ENCODE data around the gene ATG2A.

Gene ATG2A

DNA sequence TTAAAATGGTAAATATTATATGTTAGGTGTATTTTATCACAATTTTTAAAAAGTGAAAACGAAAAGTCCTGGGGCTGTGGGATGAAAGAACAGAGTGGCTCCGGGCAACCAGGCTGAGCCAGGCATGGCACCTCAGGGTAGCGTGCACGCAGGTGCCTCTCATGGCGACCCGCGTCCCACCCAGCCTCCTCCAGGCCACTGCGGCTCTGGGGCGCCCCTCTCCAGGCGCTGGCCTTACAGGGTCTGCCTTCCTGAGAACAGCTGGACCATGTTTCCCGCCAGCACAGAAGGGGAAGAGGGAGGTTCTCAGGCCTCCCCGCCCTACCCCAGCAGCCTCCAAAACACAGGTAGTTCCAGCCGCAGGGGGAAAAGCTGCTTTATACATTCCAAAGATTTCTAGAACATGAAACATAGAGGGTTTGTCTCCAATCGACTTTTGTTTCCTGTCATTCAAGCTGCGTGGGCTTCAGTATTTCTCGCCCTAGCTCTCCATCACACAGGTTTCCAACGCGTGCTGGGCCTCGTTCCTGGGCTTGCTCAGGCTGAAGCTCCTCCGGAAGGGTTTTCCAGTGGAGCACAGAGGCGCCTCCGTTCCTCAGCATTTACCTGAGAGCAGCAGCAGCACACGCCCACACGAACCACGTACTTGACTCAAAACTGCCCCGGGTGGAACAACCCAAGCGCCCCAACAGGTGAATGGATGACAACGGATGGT is 49.1 kb downstream of the ATG2A start:
- no peak for DNase-seq

DNA sequence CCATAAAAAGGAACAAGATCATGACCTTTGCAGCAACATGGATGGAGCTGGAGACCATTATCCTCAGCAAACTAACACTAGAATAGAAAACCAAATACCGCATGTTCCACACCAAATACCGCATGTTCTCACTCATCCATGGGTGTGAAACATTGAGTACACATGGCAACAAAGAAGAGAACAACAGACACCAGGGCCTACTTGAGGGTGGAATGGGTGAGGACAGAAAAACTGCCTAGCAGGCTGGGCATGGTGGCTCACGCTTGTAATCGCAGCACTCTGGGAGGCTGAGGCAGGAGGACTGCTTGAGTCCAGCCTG is 50.9 kb downstream of the ATG2A start:
- DNase-seq, result no peak

DNA sequence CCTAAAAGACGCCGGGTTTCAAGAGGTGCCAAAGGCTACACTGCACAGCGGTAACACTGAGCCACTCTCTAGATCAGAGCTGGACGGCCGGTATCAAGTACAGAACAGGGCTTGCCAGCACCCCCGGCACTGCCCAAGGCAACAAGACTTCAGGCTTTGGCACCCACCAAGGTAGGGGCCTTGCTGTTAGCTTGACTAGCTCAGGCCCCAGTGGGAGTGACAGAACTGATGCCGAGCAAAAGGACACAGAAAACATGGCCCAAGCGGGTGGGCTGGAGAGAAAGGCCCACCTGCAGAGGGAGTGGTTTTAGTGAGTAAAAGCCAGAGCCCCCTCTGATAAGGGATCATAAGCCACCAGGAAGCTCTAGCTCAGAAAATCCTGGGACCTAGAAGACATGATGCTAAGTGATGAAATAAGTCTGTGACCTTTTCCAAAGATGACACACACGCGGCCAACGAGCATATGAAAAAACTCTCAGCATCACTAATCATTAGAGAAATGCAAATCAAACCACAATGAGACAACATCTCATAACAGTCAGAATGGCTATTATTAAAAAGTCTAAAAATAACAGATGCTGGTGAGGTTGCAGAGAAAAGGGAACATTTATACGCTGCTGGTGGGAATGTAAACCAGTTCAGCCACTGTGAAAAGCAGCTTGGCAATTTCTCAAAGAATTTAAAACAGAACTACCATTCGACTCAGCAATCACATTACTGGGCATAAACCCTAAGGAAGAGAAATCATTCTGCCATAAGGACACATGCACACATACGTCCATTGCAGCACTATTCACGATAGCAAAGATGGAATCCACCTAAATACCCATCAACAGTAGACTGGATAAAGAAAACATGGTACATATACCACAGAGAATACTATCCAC is 51.5 kb downstream of the ATG2A start:
- no peak for DNase-seq

- DNase-seq, result no peak
Measured at GRCh38 chr11:64864473-64865285, 52.3 kb downstream of the ATG2A start.

- DNase-seq, result no peak
Measured at GRCh38 chr11:64864135-64864472, 52.9 kb downstream of the ATG2A start.

GRCh38 chr11:64863391-64864060 is 53.5 kb downstream of the ATG2A start:
- no peak for DNase-seq

GRCh38 chr11:64862987-64863390 is 54.0 kb downstream of the ATG2A start:
- no peak for DNase-seq

DNA sequence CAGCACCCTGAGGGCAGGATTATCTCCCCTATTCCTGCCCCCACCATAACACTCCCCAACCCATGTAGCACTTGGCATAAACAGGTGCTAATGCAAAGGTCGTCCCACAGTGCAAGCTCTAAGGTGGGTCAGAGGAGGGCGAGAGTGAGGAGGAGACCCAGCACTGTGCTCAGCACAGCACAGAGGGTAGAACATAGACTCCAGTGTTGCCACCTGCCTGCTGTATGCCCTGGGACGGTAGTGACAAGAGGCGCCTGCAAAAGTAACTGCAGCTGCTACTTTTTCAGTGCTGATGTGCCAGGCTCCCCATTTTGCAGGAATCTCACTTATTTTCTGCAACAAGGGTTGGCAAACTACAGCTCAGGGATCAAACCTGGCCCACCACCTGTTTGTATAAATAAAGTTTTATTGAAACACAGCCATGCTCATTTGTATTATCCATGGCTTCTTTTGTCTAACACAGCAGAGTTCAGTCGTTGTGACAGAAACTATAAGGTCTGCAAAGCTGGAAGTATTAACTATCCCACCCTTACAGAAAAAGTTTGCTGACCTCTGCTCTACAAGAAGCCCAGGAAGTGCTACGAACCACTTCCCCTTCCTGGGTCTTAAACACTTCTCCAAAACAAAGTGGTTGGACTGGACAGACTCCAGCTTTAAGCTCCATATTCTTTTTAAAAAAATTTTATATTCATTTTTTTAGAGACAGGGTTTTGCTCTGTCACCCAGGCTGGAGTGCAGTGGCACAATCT is 55.6 kb downstream of the ATG2A start:
- DNase-seq, result no peak

DNA sequence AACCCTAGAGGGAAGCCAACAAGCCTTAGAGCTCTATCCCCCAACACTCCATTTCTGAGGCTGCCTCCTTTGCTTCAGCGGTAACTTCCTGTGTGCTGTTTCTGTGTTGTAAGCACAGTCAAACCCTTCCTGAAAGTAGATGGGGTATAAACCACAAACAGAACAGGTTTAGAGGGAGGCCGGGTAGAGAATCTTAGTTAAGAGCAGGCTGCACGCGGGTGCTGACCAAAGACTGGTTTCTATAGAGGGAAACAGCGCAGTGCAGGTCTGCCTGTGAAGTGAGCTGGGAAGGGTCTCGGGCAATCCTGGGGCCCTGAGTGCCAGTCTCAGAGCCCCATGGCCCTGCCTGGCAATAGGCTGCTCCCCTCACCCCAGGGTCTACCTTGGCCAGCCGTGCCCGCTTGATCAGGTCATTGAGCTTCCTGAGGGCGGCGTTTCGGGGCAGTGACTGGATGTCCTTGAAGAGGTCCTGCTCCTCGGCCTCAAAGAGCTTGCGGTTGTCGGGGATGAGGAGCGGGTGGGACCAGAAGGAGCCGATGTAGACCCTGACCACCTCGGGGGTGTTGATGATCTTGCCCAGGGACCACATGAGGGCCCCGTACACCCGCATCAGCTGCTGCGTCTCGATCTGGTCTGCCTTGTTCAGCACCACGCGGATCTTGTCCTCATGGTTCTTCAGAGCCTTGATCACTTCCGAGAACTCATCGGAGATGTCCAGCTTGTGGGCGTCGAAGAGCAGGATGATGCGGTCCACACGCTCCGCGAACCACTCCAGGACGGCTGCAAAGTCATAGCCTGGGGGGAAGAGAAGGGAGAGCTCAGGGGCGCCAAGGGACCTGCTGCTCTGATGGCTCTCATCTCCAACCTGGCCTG is 57.2 kb downstream of the ATG2A start:
- no peak for DNase-seq

- no peak for DNase-seq
Measured at GRCh38 chr11:64858467-64859263, 58.3 kb downstream of the ATG2A start.

GRCh38 chr11:64857485-64857884 is 59.5 kb downstream of the ATG2A start:
- DNase-seq, result no peak

DNA sequence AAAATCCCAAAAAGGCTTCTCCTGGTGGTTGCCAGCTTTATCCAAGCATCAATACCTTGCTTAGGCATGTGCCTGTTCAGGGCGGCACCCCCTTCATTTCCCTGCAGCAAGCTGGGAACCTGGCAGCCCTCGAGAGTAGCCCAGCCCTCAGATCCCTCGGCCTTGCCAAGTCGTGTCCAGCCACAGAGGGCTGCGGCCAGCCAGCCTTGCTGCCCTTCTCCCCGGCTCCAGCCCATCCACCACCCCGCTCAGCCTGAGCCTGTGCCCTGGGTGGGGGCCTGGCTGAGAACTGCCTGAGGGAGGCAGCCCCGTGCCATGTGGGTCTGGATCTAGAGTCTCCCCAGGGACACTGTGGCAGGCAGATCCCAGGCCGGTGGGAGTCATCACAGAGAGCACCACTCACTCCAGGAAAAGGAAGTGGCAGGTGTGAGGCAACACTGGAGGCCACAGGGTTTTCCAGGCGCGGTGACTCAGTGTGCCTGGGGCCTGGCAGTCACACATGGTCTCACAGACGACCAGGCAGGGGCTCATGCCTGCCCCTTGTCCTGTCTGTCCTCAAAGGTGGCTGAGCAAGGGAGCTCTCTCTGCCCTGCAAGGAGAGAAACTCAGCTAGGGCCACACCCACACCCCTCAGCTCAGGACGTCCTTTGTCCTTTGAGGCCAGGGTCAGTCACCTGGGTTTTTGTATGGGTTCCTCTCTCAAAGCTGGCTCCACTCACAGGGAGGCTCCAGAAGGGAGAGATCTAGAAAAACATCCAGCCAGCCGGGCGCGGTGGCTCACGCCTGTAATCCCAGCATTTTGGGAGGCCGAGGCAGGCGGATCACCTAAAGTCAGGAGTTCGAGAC is 60.4 kb downstream of the ATG2A start:
- DNase-seq, result no peak

DNA sequence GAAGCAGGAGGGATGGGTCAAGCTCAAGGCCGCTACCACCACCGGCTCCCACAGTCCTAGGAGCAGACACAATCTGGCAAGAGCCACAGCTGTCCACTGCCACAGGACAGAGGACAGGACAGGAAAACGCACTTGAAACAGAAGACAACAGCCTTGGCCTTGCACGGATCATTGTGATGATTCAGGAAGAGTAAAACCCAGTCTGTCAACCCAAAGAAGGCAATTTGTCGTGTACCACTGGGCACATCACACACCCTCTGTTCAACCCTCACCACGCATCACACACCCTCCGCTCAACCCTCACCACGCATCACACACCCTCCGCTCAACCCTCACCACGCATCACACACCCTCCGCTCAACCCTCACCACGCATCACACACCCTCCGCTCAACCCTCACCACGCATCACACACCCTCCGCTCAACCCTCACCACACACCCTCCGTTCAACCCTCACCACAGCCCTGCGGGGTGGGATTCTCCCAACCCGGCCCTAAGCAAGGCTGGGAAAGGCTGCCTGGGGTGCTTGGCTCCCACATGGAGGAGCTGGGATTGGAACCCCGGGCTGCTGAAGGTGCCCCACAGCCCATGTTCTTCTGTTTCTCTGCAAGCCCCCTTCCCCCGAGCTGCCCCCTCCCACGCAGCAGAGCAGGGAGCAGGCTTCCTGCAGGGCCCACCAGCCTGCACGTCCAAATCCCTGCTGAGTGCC is 61.3 kb downstream of the ATG2A start:
- DNase-seq, result no peak

DNA sequence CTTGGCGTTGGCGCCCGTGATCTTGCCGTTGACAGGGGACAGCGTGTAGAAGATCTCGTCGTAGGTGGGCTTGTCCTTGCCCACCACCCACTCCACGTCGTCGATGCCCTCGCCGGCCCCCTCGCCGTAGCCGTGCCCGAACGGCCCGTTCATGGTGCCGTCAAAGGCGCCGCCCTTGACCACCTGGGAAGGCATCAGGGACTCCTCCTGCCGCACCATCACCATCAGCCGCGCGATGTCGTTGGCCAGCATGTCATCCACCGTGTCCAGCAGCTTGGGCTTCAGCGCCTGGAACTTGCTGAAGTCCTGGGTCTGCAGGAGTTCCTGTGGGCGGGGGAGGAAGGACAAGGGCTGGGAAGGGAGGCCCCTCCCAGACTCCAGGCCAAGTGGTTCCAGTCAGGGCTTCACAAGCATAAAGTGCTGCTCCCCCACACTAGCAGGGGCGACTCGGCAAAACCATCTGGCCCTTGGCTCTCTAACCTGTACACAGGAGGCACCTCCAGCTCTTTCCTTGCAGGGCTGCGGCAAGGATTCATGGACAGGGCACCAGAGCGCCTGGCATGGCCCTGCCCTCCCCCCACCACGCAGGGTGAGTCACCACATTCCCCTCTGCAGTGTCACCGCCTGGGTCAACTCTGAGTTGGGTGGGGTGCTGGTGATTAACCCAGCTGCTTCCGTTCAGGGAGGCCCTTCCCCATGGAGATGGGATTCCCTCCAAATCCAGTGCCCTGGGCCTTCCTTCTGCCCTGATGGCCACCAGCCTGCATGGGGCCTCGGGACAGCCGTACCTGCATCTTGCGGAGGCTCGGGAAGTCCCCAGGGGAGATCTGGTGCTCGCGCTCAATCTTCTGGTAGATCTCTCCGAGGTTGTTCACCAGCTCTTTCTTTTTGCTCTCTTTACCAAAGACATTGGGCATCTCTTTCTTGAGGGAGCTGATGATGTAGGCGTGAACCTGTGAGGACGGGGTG is 62.2 kb downstream of the ATG2A start:
- no peak for DNase-seq

GRCh38 chr11:64854157-64854533 is 62.9 kb downstream of the ATG2A start:
- no peak for DNase-seq

DNA sequence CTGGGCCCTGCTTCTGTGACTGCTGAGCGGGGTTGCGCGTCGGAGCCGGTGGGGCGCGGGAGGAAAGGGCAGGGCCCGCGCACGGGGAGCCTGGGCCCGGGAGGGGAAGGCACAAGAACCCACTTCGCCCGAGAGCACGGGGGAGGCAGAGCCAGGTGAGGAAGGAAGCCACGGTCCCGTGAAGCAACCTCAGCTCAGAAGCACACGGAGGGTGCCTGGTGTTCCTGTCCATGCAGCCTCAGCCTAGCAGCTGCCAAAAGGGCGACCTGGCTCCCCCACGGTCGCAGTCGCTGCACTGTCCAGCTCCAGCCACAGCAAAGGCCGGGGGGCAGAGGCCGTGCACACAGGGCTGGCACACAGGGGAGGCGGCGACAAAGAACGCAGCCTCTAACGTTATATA is 63.3 kb downstream of the ATG2A start:
- no peak for DNase-seq

DNA sequence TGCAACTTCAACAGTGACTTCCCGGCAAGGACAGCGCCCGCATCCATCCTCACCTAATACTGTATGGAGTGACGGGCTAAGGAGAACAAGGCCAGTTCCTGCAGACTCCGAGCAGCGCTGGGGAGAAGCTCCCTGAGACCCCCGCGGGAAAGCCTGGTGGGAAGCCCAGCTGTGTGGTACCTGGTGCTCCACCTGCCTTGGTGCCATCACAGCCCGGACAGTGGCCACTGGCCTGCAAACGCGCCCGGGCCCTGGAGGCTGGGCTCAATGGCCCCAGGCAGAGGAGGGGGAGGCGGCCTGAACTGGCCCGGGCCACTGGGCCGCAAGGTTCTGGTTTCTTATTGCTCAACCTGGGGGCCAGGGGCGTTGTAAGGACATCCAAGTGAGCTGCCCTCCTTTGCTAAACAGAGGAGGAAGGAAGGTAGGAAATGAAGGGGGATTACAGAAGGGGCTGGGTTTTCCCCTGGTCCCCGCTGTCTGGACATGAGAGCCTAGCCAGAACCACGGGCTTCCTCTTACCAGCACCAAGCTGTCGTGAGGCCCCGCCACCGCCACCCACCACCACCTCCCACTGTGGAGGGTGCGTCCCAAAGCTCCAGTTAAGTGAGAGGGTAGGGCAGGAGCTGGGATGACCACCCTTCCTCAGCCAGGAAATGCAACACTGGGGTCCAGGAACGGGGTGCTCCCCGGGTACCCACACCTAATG is 64.1 kb downstream of the ATG2A start:
- DNase-seq, result no peak
